CD4-positive, alpha-beta T cell (primary cell): ENCODE results near the gene VDAC2. TPM values are rescaled to one million over a fixed set of nuclear protein-coding genes. Genes with fewer than 3 reads are reported as not detected.

Experiments used
- ATAC-seq: fragments of 200-7000 bp; cut with Tn5 transposase; one replicate; pipeline ENCODE4 v1.10.0; 2022; ENCODE audit warnings: mild to moderate bottlenecking; ENCODE audit not compliant: poor library complexity
- CTCF ChIA-PET: fragments of 350-600 bp; sonication (Branson Sonifier 250); formaldehyde crosslinking; loops from one replicate; lab custom pipeline; 2021; ENCODE audit warnings: antibody characterized with exemption, inconsistent platforms; lab: Charles Lee
- POLR2A ChIA-PET: fragments of 350-600 bp; sonication (Branson Sonifier 250); formaldehyde crosslinking; loops from one replicate; lab custom pipeline; 2021; ENCODE audit warnings: antibody characterized with exemption, inconsistent platforms; lab: Charles Lee
- DNase-seq, 14 experiments: peaks; one replicate each; pipeline ENCODE4 v3.0.0-alpha.2; 2013 to 2020; ENCODE audit warnings: mixed read lengths in 2 of 14
- H3K27ac ChIP-seq, 2 donors: one replicate each; pipeline versions ENCODE4 v1.5.1 to v1.7.0; 2013; ENCODE audit warnings: low read length in 2 of 2, low read depth in 1 of 2, mild to moderate bottlenecking in 1 of 2
- H3K27me3 ChIP-seq, 2 experiments: 1 replicate in 1 of 2; 2 replicates in 1 of 2; pipeline versions ENCODE4 v1.6.1 to v1.7.0; 2013; ENCODE audit warnings: low read length in 2 of 2, control low read depth in 1 of 2, mild to moderate bottlenecking in 1 of 2, moderate library complexity in 1 of 2; ENCODE audit not compliant: insufficient read depth in 2 of 2, control insufficient read depth in 1 of 2
- H3K36me3 ChIP-seq: one replicate; pipeline ENCODE4 v1.6.1; 2013; ENCODE audit warnings: low read length, control low read depth; ENCODE audit not compliant: insufficient read depth
- H3K4me1 ChIP-seq: one replicate; pipeline ENCODE4 v1.6.1; 2013; ENCODE audit warnings: low read length, control low read depth; ENCODE audit not compliant: insufficient read depth
- H3K4me3 ChIP-seq: one replicate; pipeline ENCODE4 v1.5.1; 2013; ENCODE audit warnings: mild to moderate bottlenecking, low read length, moderate library complexity
- H3K9me3 ChIP-seq, 2 experiments: 1 replicate in 1 of 2; 2 replicates in 1 of 2; pipeline versions ENCODE4 v1.6.1 to v1.7.0; 2013; ENCODE audit warnings: low read length in 2 of 2, mild to moderate bottlenecking in 2 of 2, control low read depth in 1 of 2, moderate library complexity in 1 of 2; ENCODE audit not compliant: control insufficient read depth in 1 of 2, insufficient read depth in 1 of 2
- H3K27ac Mint-ChIP-seq: one replicate; pipeline ENCODE4 v1.8.0; 2020; ENCODE audit warnings: mixed read lengths
- H3K27me3 Mint-ChIP-seq: one replicate; pipeline ENCODE4 v1.8.0; 2021; ENCODE audit warnings: mixed read lengths
- H3K36me3 Mint-ChIP-seq: one replicate; pipeline ENCODE4 v1.8.0; 2021; ENCODE audit warnings: low read depth, mixed read lengths
- H3K4me1 Mint-ChIP-seq: one replicate; pipeline ENCODE4 v1.8.0; 2021; ENCODE audit warnings: low read depth, mixed read lengths
- H3K4me3 Mint-ChIP-seq: one replicate; pipeline ENCODE4 v1.8.0; 2020; ENCODE audit warnings: mild to moderate bottlenecking, mixed read lengths
- H3K9me3 Mint-ChIP-seq: one replicate; pipeline ENCODE4 v1.8.0; 2020; ENCODE audit warnings: mixed read lengths
- CTCF ChIP-seq: fragments of 200-600 bp; IDR thresholded peaks from one replicate; pipeline ENCODE4 v1.8.0; 2022; ENCODE audit warnings: antibody characterized with exemption, mild to moderate bottlenecking
- intact Hi-C, 2 experiments: fragments of 100-400 bp; cut with DNase I in 1 of 2; cut with micrococcal nuclease in 1 of 2; formaldehyde crosslinking; loops; one replicate each; pipeline versions ENCODE4 v1.15.1 to v1.9.0; 2023 to 2025; cut with DNase I, micrococcal nuclease
- total RNA-seq, 174 experiments: library from RNA in 2 of 174; stranded (reverse) in 2 of 174; gene quantifications; one replicate each; pipeline ENCODE4 v1.2.3 and lab custom pipeline; 2021 to 2026

VDAC2 gene
- total RNA-seq, 2 experiments from 2014 or later, result 141 to 147 TPM

GRCh38 chr10:75180592-75180991 lies 30.0 kb upstream of the VDAC2 start:
- POLR2A ChIA-PET, result no interaction called here
- H3K27me3 Mint-ChIP-seq, result no peaks in the 10 kb centered on the region
- H3K9me3 Mint-ChIP-seq, result no peaks in the 10 kb centered on the region
- Histone ChIP-seq H3K27me3 (no peaks in the 10 kb centered on the region), H3K27ac (no peak overlapping the region), H3K9me3 (no peaks in the 10 kb centered on the region), H3K36me3 (peaks cover 27% of the 10 kb centered on the region), H3K4me3 (no peak overlapping the region), H3K4me1 (no peaks in the 10 kb centered on the region)
- H3K27ac Mint-ChIP-seq, result no peak overlapping the region
- intact Hi-C loops, result no loop called here
- no peak for TF ChIP-seq CTCF
- H3K4me1 Mint-ChIP-seq, result no peaks in the 10 kb centered on the region
- H3K4me3 Mint-ChIP-seq, result no peak overlapping the region
- H3K36me3 Mint-ChIP-seq, result peaks cover 45% of the 10 kb centered on the region
- ATAC-seq, result no peak
- CTCF ChIA-PET, result interaction anchor here (0.7 to 1.4 kb wide), 2 partner anchors 55 to 56 kb away, joined by 3 to 5 read pairs; partner anchors contain the start of gene COMTD1
- no peak for DNase-seq

DNA sequence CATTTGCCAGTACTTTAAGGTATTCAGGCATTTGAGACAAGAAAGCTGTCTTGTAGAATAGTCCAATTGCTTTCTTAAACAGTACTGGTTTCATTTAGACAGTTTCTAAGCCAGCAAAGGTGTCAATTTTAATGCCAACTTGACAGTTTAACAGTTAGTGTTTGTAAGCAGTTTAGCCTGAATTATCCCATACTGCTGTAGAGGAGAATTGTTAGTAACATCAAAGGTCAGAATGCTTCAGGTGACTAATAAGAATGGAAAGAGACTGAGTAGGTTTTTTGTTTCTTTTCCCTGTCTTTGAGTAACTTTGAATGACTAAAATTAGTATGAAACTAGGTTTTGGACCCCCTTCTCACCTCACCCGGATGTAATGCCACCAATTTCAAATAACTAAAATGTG lies 29.5 kb upstream of the VDAC2 start:
- Mint-ChIP-seq H3K27ac (peak overlapping the region; percentile 33), H3K27me3 (no peaks in the 10 kb centered on the region), H3K36me3 (peaks cover 41% of the 10 kb centered on the region), H3K4me3 (no peak overlapping the region), H3K9me3 (no peaks in the 10 kb centered on the region), H3K4me1 (no peaks in the 10 kb centered on the region)
- H3K4me1 ChIP-seq, result no peaks in the 10 kb centered on the region
- no peaks in the 10 kb centered on the region for H3K9me3 ChIP-seq
- ATAC-seq, result no peak
- ChIA-PET POLR2A (no interaction called here), CTCF (interaction anchor here (0.7 to 1.4 kb wide), 3 partner anchors 32 to 56 kb away, joined by 3 to 5 read pairs (median 3); partner anchors contain the start of gene COMTD1)
- no peak overlapping the region for H3K4me3 ChIP-seq
- intact Hi-C loops, result no loop called here
- peaks cover 22% of the 10 kb centered on the region for H3K36me3 ChIP-seq
- TF ChIP-seq CTCF, result no peak
- no peaks in the 10 kb centered on the region for H3K27me3 ChIP-seq
- no peak for DNase-seq
- no peak overlapping the region for H3K27ac ChIP-seq

- Histone ChIP-seq H3K27me3 (no peaks in the 10 kb centered on the region), H3K27ac (no peak overlapping the region), H3K4me1 (peaks cover 7% of the 10 kb centered on the region), H3K4me3 (no peak overlapping the region), H3K9me3 (no peaks in the 10 kb centered on the region), H3K36me3 (no peaks in the 10 kb centered on the region)
- POLR2A ChIA-PET, result interaction anchor here (4.0 to 4.6 kb wide), 2 partner anchors 24 to 47 kb away, joined by 51 to 71 read pairs; partner anchors contain the start of genes COMTD1 and VDAC2
- no peak for ATAC-seq
- Mint-ChIP-seq H3K4me1 (peaks cover 8% of the 10 kb centered on the region), H3K27ac (peak overlapping the region; percentile 66), H3K9me3 (no peaks in the 10 kb centered on the region), H3K27me3 (no peaks in the 10 kb centered on the region), H3K4me3 (no peak overlapping the region), H3K36me3 (no peaks in the 10 kb centered on the region)
- intact Hi-C loops, result loop anchor here in 1 of 2 experiments (5.0 kb wide), 1 partner anchor 74 kb away; the partner anchor contains the start of gene SAMD8
- no peak for DNase-seq
- CTCF ChIA-PET, result interaction anchor here (2.8 to 5.6 kb wide), 2 partner anchors 45 to 49 kb away, joined by 39 to 105 read pairs; partner anchors contain the start of gene COMTD1
- TF ChIP-seq CTCF, result no peak
These were observed 24.3 kb upstream of the VDAC2 start for GRCh38 chr10:75186310-75186709.
